A204.1 (cell line): ENCODE data around the gene WWOX.

Experiments
- FAIRE-seq: peaks from 2 replicates; lab custom pipeline; 2012; peaks lifted over from hg19 to GRCh38; lab: Jason Lieb, UNC

WWOX gene

GRCh38 chr16:78363843-78364555, 264.5 kb downstream of the WWOX start:
- FAIRE-seq, result no peak

- FAIRE-seq, result no peak
Measured at GRCh38 chr16:78364556-78364880, 265.1 kb downstream of the WWOX start.

DNA sequence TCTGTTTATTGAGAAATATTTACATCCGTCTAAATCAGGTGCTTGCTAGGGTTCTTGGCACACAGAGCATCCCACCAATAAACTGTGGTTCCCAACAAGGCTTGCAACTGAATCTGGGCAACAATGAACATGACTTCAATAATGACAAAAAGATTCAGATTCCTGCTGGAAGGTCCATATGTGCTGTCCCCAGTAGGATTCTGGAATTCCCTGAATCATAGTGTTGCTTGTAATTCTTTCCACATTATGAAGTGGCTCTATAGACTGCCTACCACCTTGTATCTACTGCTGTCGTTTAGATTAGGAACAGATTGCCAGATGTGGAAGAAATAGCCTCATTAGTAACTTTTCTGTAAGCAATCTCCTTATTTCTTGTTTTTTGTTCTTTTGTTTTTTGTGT, 265.9 kb downstream of the WWOX start:
- no peak for FAIRE-seq

GRCh38 chr16:78368121-78369102, 269.0 kb downstream of the WWOX start:
- no peak for FAIRE-seq

DNA sequence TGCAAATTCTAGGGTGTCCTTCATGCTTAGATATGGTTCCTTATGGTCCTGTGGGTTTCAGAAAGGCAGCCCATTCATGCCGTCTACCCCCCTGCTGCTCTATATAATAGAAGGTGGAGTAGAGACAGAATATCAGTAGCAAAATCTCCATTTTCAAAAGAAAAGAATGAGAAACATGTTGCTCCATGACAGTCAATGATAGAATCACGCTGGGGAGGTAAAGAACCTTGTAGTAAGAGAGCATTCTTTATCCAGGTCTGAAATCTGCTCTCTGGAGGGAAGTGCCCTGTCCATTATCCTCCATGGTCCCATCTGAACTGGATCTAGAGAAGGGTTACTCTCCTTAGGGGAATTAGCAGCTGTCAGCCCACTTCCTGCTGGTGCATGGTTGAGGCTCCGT, 272.8 kb downstream of the WWOX start:
- no peak for FAIRE-seq

GRCh38 chr16:78375055-78375679, 275.7 kb downstream of the WWOX start:
- FAIRE-seq, result no peak

GRCh38 chr16:78376452-78376851, 277.0 kb downstream of the WWOX start:
- FAIRE-seq, result no peak

GRCh38 chr16:78377312-78377711, 277.9 kb downstream of the WWOX start:
- no peak for FAIRE-seq

- FAIRE-seq, result no peak
Measured at GRCh38 chr16:78381060-78381459, 281.6 kb downstream of the WWOX start.

- no peak for FAIRE-seq
Measured at GRCh38 chr16:78383118-78383517, 283.7 kb downstream of the WWOX start.

DNA sequence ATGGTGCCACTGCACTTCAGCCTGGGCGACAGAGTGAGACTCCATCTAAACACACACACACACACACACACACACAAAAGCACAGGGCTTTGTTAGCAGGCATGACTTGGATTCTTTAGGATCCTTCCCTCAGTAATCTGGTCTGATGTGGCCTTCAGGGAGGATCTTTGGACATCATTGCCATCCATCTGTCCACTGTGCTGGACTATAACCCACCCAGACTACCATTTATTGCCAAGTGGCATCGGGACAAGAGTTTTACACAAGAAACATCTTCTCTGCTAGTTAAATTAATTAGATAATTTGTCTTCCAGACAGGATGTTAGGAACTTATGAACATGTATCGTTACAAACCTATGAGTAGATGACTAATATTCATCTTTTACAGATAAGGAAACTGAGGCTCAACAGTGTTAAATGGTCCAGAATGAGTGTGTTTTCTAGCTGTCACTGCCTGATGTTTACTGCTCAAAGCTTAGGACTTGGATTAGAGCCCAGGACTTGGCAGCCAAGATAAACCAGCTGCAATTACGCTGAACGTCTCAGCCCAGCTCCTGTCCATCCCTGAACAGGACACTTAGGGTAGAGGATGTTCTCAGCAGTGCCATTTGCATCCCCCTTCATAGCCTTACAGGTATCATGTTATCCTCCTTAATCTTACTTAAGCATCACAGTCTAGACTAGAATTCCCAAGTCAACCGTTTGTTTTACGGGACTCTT, 285.8 kb downstream of the WWOX start:
- FAIRE-seq, result no peak

- no peak for FAIRE-seq
Measured at GRCh38 chr16:78386557-78387324, 287.3 kb downstream of the WWOX start.

DNA sequence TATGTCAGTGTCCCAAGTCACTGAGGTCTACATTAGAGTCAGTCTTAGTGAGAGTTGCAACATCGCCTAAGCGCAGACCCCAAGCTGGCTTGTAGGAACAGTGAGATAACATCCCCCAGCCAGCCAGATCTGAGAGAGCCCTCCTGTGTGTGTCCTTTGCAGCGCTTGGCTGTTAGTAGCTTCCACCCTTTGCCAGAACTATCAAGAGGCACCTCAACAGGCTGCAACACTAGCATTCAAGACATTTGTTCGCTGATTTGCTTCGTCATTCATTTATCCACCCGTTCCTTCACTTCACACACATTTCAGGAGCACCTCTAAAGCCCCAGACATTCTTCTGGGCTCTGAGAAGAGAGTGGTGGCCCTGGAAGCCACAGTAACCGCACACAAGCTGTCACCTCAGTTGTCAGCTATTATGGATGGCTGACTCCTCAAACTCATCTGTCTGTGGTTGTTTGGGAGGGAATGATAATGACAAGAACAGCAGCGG, 289.6 kb downstream of the WWOX start:
- no peak for FAIRE-seq

- FAIRE-seq, result no peak
Measured at GRCh38 chr16:78390092-78390491, 290.6 kb downstream of the WWOX start.

GRCh38 chr16:78390508-78391324, 291.3 kb downstream of the WWOX start:
- no peak for FAIRE-seq

GRCh38 chr16:78392585-78393195, 293.2 kb downstream of the WWOX start:
- FAIRE-seq, result no peak

GRCh38 chr16:78395035-78395434, 295.6 kb downstream of the WWOX start:
- no peak for FAIRE-seq

DNA sequence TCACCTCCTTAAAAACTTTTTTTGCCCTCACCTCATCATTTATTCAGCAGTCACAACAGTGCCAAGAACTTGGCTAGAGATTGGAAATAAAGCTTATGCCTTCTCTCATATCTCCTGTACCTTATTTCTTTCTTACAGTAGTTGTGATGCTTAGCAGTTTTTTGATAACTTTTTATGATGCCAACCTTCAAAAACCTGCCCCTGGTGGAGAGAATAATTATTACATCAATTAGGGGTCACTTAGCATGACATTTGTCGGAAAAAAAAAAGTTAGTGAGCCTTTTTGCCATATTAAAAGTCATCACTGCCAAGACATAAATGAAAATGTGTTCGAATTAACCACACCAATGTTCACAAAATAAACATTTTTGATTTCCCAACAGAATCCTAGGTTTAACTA, 296.6 kb downstream of the WWOX start:
- FAIRE-seq, result no peak

DNA sequence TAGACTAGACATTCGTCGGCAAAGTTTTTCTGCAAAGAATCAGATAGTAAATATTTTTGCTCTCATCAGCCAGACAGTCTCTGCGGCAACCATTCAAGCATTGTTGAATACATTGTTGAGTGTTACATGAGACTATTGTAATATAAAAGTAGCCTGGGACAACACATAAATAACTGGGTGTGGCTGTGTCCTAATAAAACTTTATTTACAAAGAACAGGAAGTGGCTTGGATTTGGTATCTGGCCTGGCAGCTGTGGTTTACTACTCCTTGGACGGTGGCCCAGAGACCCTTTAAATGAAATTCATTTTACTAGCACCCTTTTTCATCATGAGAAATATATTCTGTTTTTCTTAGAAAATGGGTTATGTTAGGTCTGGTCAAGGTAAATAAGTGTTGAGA, 297.2 kb downstream of the WWOX start:
- FAIRE-seq, result no peak

DNA sequence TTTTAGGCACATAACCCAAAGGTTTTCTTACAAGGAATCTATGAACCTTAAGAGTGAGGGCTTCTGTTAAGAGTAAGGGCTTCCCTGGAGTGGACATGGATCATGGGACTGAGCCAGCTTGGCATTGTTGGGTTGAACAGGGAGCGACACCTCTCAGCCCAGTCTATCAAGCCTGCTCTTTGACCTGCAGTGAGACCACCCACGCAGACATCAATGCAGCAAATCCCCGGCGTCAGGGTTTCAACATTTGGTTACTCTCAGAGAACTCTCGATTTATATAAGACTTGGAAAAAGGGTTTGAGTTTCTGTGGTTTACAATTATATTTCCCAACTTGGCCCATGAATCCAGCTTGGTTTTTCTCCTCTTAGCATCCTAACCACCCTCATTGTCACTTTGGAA, 299.9 kb downstream of the WWOX start:
- FAIRE-seq, result no peak
